ENCODE data around the gene PDE11A. TPM values are rescaled to one million over a fixed set of nuclear protein-coding genes. Genes with fewer than 3 reads are reported as not detected.

Gene PDE11A
- total and polyA plus RNA-seq, 2 of the 8 experiments (the other 6 are each of a cell fraction or from before 2014, with no cell fraction given) = 0.19 to 0.23 TPM

DNA sequence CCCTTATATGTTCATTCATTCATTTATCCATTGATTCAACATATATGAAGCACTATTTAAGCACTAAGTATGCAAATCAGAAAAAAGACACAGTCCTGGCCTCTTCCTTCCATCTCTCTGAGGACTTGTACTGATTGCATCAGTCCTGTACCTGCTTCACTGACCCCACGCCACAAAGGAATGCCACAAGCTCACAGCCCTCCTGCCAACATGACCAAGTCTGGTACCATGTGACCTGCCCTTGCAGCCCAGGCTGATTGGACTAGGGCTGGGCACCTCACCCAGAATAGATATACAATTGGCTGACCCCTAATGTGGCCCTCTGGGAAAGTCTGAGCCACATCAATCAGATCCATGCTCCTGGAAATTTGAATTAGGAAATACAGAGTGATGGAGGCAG, 483.4 kb downstream of the PDE11A start (continued):
- TF ChIP-seq SAP30 (IDR thresholded peaks at IDR 0.05; ENCODE audit: insufficient read depth, insufficient replicate concordance, low read length) = no peak
- no peak for TF ChIP-seq CHD1 (IDR thresholded peaks at IDR 0.05; ENCODE audit: low read depth, low read length)
- TF ChIP-seq NRF1 (IDR thresholded peaks at IDR 0.05; ENCODE audit: low read depth, low read length) = no peak

Data from H1 (cell line).